Upper lobe of right lung (tissue), 1 donor: ENCODE measurements around the gene GPR179. TPM values are rescaled to one million over a fixed set of nuclear protein-coding genes. Genes with fewer than 3 reads are reported as not detected.

Experiments
- ATAC-seq: fragments of 200-7000 bp; cut with Tn5 transposase; one replicate; pipeline ENCODE4 v1.9.1; 2020; ENCODE audit warnings: mild to moderate bottlenecking, moderate library complexity
- DNase-seq: peaks from one replicate; pipeline ENCODE4 v3.0.0-alpha.2; 2020
- H3K27ac ChIP-seq: fragments of 200-600 bp; one replicate; pipeline ENCODE4 v1.8.0; 2022
- H3K27me3 ChIP-seq: fragments of 200-600 bp; one replicate; pipeline ENCODE4 v1.8.0; 2022; ENCODE audit warnings: mild to moderate bottlenecking
- H3K36me3 ChIP-seq: fragments of 200-600 bp; one replicate; pipeline ENCODE4 v1.8.0; 2022
- H3K4me1 ChIP-seq: fragments of 200-600 bp; one replicate; pipeline ENCODE4 v1.8.0; 2022
- H3K4me3 ChIP-seq: fragments of 200-600 bp; one replicate; pipeline ENCODE4 v1.8.0; 2022; ENCODE audit warnings: mild to moderate bottlenecking
- H3K9me3 ChIP-seq: fragments of 200-600 bp; one replicate; pipeline ENCODE4 v1.8.0; 2022
- intact Hi-C: fragments of 100-400 bp; cut with DNase I; formaldehyde crosslinking; loops from one replicate; pipeline ENCODE4 v1.11.0; 2022
- total RNA-seq: library from RNA; stranded (reverse); fragmentation: NEBNext Ultra II Directional; extraction: Animal tissue kit (Norgen Biotek cat#: 25700); gene quantifications from one replicate; pipeline ENCODE4 v1.2.1, GENCODE V29; 2021
- TF ChIP-seq, protein P1 (sequence below): fragments of 200-600 bp; IDR thresholded peaks from one replicate; pipeline ENCODE4 v1.8.0; 2022; ENCODE audit warnings: antibody characterized with exemption
- donor health status: DM: no; HTN: yes; CAD: no; lungs with severe emphysema.

The GPR179 gene
- total RNA-seq, 1 donor from 2014 or later = 0.35 TPM

- H3K36me3 ChIP-seq = no peaks in the 10 kb centered on the region
- intact Hi-C loops = no loop called here
- H3K4me1 ChIP-seq = no peaks in the 10 kb centered on the region
- no peak overlapping the region for H3K4me3 ChIP-seq
- ATAC-seq (no peak), DNase-seq (peak; percentile 75)
- no peaks in the 10 kb centered on the region for H3K27me3 ChIP-seq
- H3K9me3 ChIP-seq = no peaks in the 10 kb centered on the region
- H3K27ac ChIP-seq = no peak overlapping the region
- TF ChIP-seq, protein P1, sequence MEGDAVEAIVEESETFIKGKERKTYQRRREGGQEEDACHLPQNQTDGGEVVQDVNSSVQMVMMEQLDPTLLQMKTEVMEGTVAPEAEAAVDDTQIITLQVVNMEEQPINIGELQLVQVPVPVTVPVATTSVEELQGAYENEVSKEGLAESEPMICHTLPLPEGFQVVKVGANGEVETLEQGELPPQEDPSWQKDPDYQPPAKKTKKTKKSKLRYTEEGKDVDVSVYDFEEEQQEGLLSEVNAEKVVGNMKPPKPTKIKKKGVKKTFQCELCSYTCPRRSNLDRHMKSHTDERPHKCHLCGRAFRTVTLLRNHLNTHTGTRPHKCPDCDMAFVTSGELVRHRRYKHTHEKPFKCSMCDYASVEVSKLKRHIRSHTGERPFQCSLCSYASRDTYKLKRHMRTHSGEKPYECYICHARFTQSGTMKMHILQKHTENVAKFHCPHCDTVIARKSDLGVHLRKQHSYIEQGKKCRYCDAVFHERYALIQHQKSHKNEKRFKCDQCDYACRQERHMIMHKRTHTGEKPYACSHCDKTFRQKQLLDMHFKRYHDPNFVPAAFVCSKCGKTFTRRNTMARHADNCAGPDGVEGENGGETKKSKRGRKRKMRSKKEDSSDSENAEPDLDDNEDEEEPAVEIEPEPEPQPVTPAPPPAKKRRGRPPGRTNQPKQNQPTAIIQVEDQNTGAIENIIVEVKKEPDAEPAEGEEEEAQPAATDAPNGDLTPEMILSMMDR = no peak
These were observed 2.6 kb downstream of the GPR179 start for GRCh38 chr17:38341035-38341721.

- Histone ChIP-seq H3K36me3 (no peaks in the 10 kb centered on the region), H3K4me1 (no peaks in the 10 kb centered on the region), H3K27me3 (no peaks in the 10 kb centered on the region), H3K9me3 (no peaks in the 10 kb centered on the region), H3K4me3 (no peak overlapping the region), H3K27ac (no peak overlapping the region)
- intact Hi-C loops = no loop called here
- DNase-seq (no peak), ATAC-seq (no peak)
- TF ChIP-seq, protein P1 = no peak
These were observed 3.9 kb downstream of the GPR179 start for GRCh38 chr17:38339891-38340290.

GRCh38 chr17:38338535-38338934 lies 5.2 kb downstream of the GPR179 start:
- intact Hi-C loops = no loop called here

DNA sequence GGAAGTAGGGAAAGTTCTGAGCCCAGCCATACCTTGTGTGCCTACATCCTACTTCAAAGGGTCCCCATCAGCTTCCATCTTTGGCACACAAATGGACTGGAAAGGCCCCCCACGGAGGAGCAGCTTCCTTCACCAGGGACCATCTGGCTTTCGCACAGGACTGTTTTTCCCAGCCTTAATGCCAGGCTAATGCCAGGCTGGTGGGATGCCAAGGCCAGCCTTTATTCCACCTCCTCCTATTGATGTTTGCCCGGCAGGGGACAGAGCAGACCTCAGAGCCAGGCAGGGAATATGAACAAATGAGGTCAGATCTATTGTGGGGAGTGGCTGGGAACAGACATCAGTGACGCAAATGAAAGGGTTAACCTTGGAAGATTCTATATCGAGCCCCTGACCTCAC lies 5.7 kb downstream of the GPR179 start:
- TF ChIP-seq, protein P1 = no peak
- DNase-seq (no peak), ATAC-seq (no peak)
- Histone ChIP-seq H3K27ac (no peak overlapping the region), H3K27me3 (peaks cover under 1% of the 10 kb centered on the region), H3K9me3 (no peaks in the 10 kb centered on the region), H3K4me1 (no peaks in the 10 kb centered on the region), H3K4me3 (no peak overlapping the region), H3K36me3 (no peaks in the 10 kb centered on the region)
- intact Hi-C loops = no loop called here

More at GRCh38 chr17:38338535-38338934, 5.2 kb downstream of the GPR179 start:
- no peaks in the 10 kb centered on the region for H3K27me3 ChIP-seq
- H3K36me3 ChIP-seq = no peaks in the 10 kb centered on the region
- H3K9me3 ChIP-seq = no peaks in the 10 kb centered on the region
- ATAC-seq (no peak), DNase-seq (no peak)
- H3K4me3 ChIP-seq = no peak overlapping the region
- TF ChIP-seq, protein P1 = no peak
- no peak overlapping the region for H3K27ac ChIP-seq
- H3K4me1 ChIP-seq = no peaks in the 10 kb centered on the region

DNA sequence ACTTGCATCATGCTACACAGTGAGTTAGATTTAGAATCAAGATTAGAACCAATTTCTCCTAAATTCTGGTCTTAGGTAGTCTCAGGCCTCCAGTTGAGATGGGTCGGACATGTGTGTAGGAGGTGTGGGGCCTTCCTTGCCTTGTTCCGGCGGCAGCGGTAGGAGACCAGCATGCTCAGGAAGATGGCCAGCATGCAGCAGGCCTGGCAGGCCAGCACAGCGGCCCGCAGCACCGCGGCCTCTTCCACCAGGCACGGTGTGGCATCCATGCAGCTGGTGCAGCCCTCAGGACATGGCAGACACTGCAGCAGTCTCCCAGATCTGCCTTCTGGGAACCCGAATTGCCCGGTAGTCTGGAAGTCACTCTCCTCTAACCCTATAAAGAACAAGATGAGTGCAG lies 6.9 kb downstream of the GPR179 start:
- Histone ChIP-seq H3K9me3 (no peaks in the 10 kb centered on the region), H3K27ac (no peak overlapping the region), H3K36me3 (no peaks in the 10 kb centered on the region), H3K4me1 (no peaks in the 10 kb centered on the region), H3K27me3 (peaks cover 10% of the 10 kb centered on the region), H3K4me3 (no peak overlapping the region)
- no peak for ATAC-seq
- TF ChIP-seq, protein P1 = no peak
- intact Hi-C loops = no loop called here
- DNase-seq = no peak
